HG03558 (cell line): ENCODE results near the gene CD109.
A peak's percentile ranks its signal among the peaks of the same experiment; 100 is the strongest.
"Not testable (repeated sequence)": the region's sequence is repeated elsewhere in the genome, so short reads cannot be mapped to it uniquely, and the experiment has no call there.

Source experiments
- ATAC-seq: cut with Tn5 transposase; IDR thresholded peaks from one replicate; pipeline ENCODE4 v1.9.1; 2021; ENCODE audit warnings: moderate number of reproducible peaks; ENCODE audit not compliant: unreplicated experiment; ENCODE audit errors: extremely low read depth

The CD109 gene

GRCh38 chr6:73680289-73680918 lies 15.6 kb upstream of the CD109 start:
- no peak for ATAC-seq

DNA sequence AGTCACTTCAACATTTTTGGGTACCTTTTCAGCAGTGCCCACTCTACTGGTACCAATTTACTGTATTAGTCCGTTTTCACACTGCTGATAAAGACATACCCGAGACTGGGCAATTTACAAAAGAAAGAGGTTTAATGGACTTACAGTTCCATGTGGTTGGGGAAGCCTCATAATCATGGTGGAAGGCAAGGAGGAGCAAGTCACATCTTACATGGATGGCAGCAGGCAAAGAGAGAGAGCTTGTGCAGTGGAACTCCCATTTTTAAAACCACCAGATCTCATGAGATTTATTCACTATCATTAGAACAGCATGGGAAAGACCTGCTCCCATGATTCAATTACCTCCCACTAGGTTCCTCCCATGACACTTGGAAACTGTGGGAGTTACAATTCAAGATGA lies 12.4 kb upstream of the CD109 start:
- not testable (repeated sequence) for ATAC-seq

GRCh38 chr6:73688351-73688750 lies 7.7 kb upstream of the CD109 start:
- ATAC-seq, result no peak

- ATAC-seq, result no peak
These were observed 5.9 kb upstream of the CD109 start for GRCh38 chr6:73690056-73690455.

GRCh38 chr6:73691512-73691911 lies 4.5 kb upstream of the CD109 start:
- no peak for ATAC-seq

DNA sequence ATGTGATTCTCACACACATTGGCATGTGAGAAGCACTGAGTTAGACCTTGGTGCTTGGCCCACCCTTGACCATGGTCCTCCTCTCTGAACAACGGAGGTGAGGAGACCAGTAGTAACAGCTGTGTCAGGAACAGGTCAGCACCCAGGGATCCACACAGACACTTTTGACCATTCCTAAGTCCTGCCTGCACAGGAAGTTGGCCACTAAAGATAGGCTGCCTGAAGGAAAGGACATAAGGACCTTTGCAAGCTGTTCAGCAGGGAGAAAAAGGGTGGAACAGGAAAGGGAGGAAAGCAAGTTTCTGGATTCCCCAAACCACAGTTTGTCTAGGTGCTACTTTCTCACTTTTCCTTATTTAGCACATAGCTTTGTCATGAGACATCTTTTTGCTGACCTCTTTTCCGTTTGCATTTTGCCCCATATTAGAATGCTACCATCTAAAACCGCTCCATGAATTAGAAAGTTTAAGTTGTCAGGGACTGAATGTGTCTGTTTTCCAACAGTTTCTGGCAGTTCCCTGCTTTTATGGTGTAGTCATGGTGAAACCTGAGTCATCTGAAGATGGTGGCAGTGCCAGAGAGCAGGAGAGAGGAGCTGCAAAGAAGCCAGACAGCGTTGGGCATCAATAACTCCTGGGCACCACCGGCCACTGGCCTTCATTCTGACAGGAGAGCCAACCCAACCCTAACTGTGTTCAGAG lies 1.1 kb upstream of the CD109 start:
- ATAC-seq, result no peak

DNA sequence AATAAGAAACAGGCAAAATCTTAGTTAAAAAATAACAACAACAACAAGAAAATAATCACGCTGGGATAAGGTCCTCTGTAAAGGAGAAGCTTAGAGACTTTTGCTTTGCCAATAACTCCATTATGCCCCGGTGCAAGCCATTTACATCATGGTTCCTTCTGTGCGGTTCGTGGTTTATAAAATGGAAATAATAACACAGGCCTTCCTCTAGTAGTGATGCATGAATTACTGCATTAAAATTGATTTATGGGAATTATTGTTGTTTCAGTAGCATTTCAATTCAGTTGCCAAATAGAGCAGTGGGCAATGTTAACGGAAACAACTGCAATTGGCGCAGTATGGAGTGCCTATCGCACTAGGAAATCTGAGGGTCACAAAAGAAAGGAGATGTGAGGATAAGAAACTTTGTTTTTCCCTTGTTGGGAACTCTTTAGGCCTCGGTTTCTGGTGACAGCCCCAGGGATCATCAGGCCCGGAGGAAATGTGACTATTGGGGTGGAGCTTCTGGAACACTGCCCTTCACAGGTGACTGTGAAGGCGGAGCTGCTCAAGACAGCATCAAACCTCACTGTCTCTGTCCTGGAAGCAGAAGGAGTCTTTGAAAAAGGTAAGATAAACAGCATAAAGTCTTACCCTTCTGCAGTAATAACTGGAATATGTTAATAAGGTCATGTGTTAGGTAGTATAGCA lies 1.1 kb downstream of the CD109 start:
- no peak for ATAC-seq

GRCh38 chr6:73699676-73700459 lies 3.9 kb downstream of the CD109 start:
- no peak for ATAC-seq

DNA sequence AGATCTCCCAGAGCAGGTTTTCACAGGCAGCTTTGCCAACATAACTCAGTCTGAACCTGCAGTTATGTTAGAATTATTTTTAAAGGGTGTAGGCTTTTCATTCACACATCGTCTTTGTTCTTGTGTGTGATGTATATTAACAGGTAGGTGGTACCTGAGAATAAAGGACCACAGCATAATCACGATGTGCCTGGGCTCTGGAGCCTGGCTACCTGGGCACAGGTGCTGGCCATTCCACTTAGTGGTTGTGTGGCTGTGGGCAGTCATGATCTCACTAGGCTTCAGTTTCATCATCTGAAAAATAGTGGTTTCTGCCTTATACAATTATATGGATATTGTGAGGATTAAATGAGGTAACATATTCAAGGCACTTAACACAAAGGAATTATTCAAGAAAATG lies 6.4 kb downstream of the CD109 start:
- no peak for ATAC-seq

- ATAC-seq, result no peak
These were observed 7.5 kb downstream of the CD109 start for GRCh38 chr6:73703466-73703865.

GRCh38 chr6:73704260-73704659 lies 8.3 kb downstream of the CD109 start:
- peak; percentile 61 for ATAC-seq

- ATAC-seq, result no peak
These were observed 8.8 kb downstream of the CD109 start for GRCh38 chr6:73704798-73705197.

DNA sequence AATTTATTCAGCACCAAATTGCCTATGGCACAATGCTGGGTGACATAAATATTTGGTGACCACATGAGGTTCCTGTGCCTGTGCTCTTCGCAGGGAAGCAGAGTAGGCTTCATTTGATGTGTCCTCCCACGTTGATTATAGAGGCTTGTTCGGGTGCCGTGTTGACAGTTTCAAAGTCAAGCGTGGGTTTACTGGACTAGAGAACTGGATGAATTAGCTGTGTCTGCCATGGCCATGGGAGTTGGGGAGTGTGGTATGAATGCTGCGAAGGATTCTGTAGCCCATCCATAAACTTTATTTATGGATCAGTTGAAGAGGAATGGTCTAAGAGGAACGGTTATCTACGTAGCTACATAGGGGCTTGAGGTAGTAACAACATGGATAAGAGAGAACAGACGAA lies 11.0 kb downstream of the CD109 start:
- ATAC-seq, result no peak

GRCh38 chr6:73710470-73710869 lies 14.5 kb downstream of the CD109 start:
- no peak for ATAC-seq

DNA sequence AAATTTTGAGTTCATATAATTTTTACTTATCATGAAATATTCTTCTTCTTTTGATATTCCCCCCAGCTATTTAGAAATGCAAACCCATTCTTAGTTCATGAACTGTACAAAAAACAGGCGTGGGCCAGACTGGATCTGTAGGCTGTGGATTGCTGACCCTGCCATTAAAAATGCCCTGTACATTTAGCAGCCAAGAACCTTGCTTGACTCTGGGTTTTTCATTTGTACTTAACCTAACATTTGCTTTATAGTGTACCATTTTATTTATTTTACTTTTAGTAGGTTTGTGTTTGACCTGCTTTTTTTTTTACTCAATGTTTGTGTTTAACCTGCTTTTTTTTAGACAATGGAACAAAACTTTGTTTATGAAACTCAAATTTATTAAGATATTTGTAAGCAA lies 14.9 kb downstream of the CD109 start:
- no peak for ATAC-seq

DNA sequence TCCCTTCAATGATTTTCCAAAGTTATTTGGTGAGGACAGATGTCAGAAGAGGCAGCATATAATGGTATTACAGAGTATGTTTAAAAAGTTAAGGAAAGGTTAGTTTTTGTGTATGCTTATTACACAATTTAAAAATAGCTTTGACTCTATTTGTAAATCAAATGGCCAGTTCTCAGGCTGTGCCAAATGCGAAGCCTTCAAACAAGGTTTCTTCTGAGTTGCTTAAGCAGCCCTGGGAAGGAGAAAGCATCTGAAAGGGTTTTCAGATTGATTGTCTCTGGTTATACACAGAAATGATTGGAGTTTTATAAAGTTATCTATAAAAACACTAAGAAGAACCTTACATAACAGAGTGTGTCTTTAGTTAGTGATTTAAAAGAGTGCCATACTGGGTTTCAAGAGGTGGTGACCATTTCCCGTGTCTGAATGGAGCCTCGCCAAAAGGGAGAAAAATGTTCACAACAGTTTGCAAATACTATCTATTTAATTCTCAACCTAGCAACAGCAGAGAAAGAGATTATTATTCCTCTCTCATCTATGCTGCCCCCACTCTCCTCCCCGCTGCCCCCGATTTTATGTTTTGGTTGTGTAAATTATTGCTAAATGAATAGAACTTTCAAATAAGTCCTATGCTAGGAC lies 16.7 kb downstream of the CD109 start:
- no peak for ATAC-seq

GRCh38 chr6:73713426-73714147 lies 17.6 kb downstream of the CD109 start:
- ATAC-seq, result no peak

DNA sequence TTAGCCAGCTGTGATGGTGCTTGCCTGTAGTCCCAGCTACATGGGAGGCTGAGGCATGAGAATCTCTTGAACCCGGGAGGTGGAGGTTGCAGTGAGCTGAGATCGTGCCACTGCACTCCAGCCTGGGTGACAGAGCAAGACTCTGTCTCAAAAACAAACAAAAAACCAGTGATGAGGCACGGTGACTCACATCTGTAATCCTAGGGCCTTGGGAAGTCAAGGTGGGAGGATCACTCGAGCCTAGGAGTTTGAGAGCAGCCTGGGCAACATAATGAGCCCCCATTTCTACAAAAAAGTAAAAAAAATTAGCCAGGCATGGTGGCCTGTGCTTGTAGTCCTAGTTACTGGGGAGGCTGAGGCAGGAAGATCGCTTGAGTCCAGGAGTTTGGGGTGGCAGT lies 19.1 kb downstream of the CD109 start:
- not testable (repeated sequence) for ATAC-seq

- ATAC-seq, result no peak
These were observed 23.0 kb downstream of the CD109 start for GRCh38 chr6:73719046-73719445.
